Adrenal gland (tissue), 5 donors: ENCODE data around the gene BTBD7.

Experiments
- CTCF ChIP-seq, 6 experiments: fragments of 450-650 bp in 4 of 6; fragments of 200-600 bp in 2 of 6; sonication (generic) in 1 of 6; IDR thresholded peaks; 1 replicate in 5 of 6; 2 replicates in 1 of 6; pipeline versions ENCODE4 v1.5.1 to v1.8.0; 2016 to 2021; ENCODE audit warnings: antibody characterized with exemption in 6 of 6, mild to moderate bottlenecking in 2 of 6, moderate library complexity in 1 of 6
- POLR2A ChIP-seq, 2 donors: fragments of 450-650 bp; IDR thresholded peaks; one replicate each; pipeline ENCODE4 v1.6.1; 2017; ENCODE audit warnings: antibody characterized with exemption in 2 of 2, mild to moderate bottlenecking in 2 of 2, moderate library complexity in 1 of 2
- donor health status: DM: no; HTN: no; CAD: no.

DNA sequence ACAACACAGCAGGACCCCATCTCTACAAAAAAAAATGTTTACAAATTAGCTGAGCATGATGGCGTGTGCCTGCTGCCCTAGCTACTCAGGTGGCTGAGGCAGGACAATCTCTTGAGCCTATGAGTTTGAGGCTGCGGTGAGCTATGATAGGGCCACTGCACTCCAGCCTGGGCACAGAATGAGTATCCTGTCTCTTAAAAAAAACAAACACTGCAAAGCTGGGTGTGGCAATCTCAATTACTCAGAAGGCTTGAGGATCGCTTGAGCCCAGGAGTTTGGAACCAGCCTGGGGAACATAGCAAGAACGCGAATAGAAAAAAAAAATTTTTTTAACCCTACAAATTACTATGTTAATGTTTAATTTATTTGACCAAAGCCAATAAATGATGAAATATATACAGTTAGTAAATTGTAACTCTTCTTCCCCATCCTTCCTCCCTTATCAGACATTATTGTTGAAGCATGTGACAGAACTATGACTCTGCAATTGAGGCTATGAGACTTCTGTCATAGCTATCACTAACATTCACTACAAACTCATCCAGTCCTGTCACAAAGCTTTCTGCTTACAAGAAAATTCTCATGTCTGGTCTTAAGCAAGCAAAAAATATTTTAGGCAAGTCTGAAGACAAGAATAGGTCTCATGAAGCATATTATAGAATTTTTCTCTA, 9.8 kb downstream of the BTBD7 start:
- TF ChIP-seq CTCF (IDR thresholded peaks at IDR 0.05) (no peak), POLR2A (IDR thresholded peaks at IDR 0.05) (no peak)
